Endothelial cell of umbilical vein (primary cell): ENCODE measurements around the gene PARD6G. TPM values are rescaled to one million over a fixed set of nuclear protein-coding genes. Genes with fewer than 3 reads are reported as not detected.

Experiments used
- BruUV-seq: library from RNA; stranded (reverse); fragments of 400-500 nt; replicated peaks from 2 replicates; lab custom pipeline; 2021; lab: Mats Ljungman, UMichigan
- CTCF ChIA-PET: fragments of 300-600, 350-600 bp; sonication (Branson Sonifier 250); formaldehyde crosslinking; loops from one replicate; lab custom pipeline; 2021; ENCODE audit warnings: antibody characterized with exemption, inconsistent platforms; lab: Charles Lee
- POLR2A ChIA-PET: fragments of 300-600, 350-600 bp; sonication (Branson Sonifier 250); formaldehyde crosslinking; loops from one replicate; lab custom pipeline; 2021; ENCODE audit warnings: antibody characterized with exemption, inconsistent platforms; lab: Charles Lee
- DNase-seq: peaks from one replicate; pipeline ENCODE4 v3.0.0-alpha.2; 2011; ENCODE audit warnings: low read depth, low spot score
- FAIRE-seq: peaks from 2 replicates; lab custom pipeline; 2011; peaks lifted over from hg19 to GRCh38; lab: Jason Lieb, UNC
- H2AFZ ChIP-seq: 2 replicates; pipeline ENCODE4 v1.6.0; 2012; ENCODE audit warnings: low read depth, low read length, control low read depth, inconsistent platforms
- H3K27ac ChIP-seq: 2 replicates; pipeline ENCODE4 v1.5.1; 2011; ENCODE audit warnings: low read depth, mild to moderate bottlenecking, control low read depth, low read length, moderate library complexity; ENCODE audit not compliant: insufficient read depth
- H3K27me3 ChIP-seq, 2 experiments: 2 replicates each; pipeline versions ENCODE4 v1.6.0 to v1.6.1; 2011; ENCODE audit warnings: low read length in 2 of 2, mixed read lengths in 1 of 2; ENCODE audit not compliant: control insufficient read depth in 2 of 2, insufficient read depth in 2 of 2
- H3K36me3 ChIP-seq, 2 experiments: 2 replicates in 1 of 2; 3 replicates in 1 of 2; pipeline ENCODE4 v1.5.1; 2011; ENCODE audit warnings: low read length in 2 of 2, mild to moderate bottlenecking in 1 of 2, moderate library complexity in 1 of 2; ENCODE audit not compliant: control insufficient read depth in 2 of 2, insufficient read depth in 2 of 2; ENCODE audit errors: extremely low read depth in 1 of 2
- H3K4me1 ChIP-seq: 3 replicates; pipeline ENCODE4 v1.5.1; 2011; ENCODE audit warnings: mild to moderate bottlenecking, low read length; ENCODE audit not compliant: control insufficient read depth, insufficient read depth; ENCODE audit errors: extremely low read depth
- H3K4me2 ChIP-seq: 2 replicates; pipeline ENCODE4 v1.6.1; 2011; ENCODE audit warnings: low read length, control low read depth, mixed read lengths; ENCODE audit not compliant: insufficient read depth
- H3K4me3 ChIP-seq, 3 experiments: fragments of 200-600 bp in 1 of 3; sonication (generic), shearing (Covaris generic) in 1 of 3; replicated peaks in 1 of 3; 2 replicates each; pipeline ENCODE4 v1.5.1; 2011 to 2016; ENCODE audit warnings: control low read depth in 3 of 3, low read length in 3 of 3, mild to moderate bottlenecking in 2 of 3, inconsistent platforms in 1 of 3, low read depth in 1 of 3, moderate library complexity in 1 of 3; ENCODE audit not compliant: insufficient read depth in 1 of 3
- H3K79me2 ChIP-seq: 2 replicates; pipeline ENCODE4 v1.6.0; 2012; ENCODE audit warnings: low read length, inconsistent platforms; ENCODE audit not compliant: control insufficient read depth, insufficient read depth
- H3K9ac ChIP-seq: replicated peaks from 2 replicates; pipeline ENCODE3; 2011; ENCODE audit warnings: low read length, control low read depth; ENCODE audit not compliant: insufficient read depth; ENCODE audit errors: extremely low read depth
- H3K9me1 ChIP-seq: replicated peaks from 3 replicates; pipeline ENCODE4 v1.6.0; 2011; ENCODE audit warnings: mild to moderate bottlenecking, low read length; ENCODE audit not compliant: control insufficient read depth, insufficient read depth; ENCODE audit errors: extremely low read depth
- H3K9me3 ChIP-seq: replicated peaks from 2 replicates; pipeline ENCODE4 v1.5.1; 2012; ENCODE audit warnings: low read length, inconsistent platforms; ENCODE audit not compliant: control insufficient read depth, insufficient read depth
- H4K20me1 ChIP-seq: replicated peaks from 2 replicates; pipeline ENCODE3; 2011; ENCODE audit warnings: mild to moderate bottlenecking, low read length; ENCODE audit not compliant: control insufficient read depth, insufficient read depth; ENCODE audit errors: extremely low read depth
- CTCF ChIP-seq, 2 donors: IDR thresholded peaks; 1 replicate in 1 of 2; 2 replicates in 1 of 2; pipeline ENCODE4 v1.5.1; 2011; ENCODE audit warnings: low read length in 2 of 2, mild to moderate bottlenecking in 2 of 2, moderate library complexity in 2 of 2, control low read depth in 1 of 2, inconsistent platforms in 1 of 2, low read depth in 1 of 2; ENCODE audit not compliant: insufficient read depth in 1 of 2; ENCODE audit errors: extremely low read depth in 1 of 2
- EZH2 ChIP-seq: IDR thresholded peaks from 2 replicates; pipeline ENCODE4 v1.6.1; 2012; ENCODE audit warnings: borderline replicate concordance, low read depth, mild to moderate bottlenecking, moderate library complexity, low read length, inconsistent platforms; ENCODE audit not compliant: severe bottlenecking
- FOS ChIP-seq: IDR thresholded peaks from 2 replicates; pipeline ENCODE4 v1.6.1; 2011; ENCODE audit warnings: mild to moderate bottlenecking, low read length, moderate library complexity, borderline replicate concordance; ENCODE audit not compliant: insufficient read depth
- GATA2 ChIP-seq: IDR thresholded peaks from 2 replicates; pipeline ENCODE4 v1.7.0; 2011; ENCODE audit warnings: low read depth, mild to moderate bottlenecking, moderate library complexity, mixed read lengths, low read length; ENCODE audit not compliant: insufficient read length, insufficient read depth
- JUN ChIP-seq: IDR thresholded peaks from 2 replicates; pipeline ENCODE4 v1.6.1; 2011; ENCODE audit warnings: borderline replicate concordance, low read depth; ENCODE audit not compliant: insufficient read length, insufficient read depth
- MAX ChIP-seq: IDR thresholded peaks from 2 replicates; pipeline ENCODE4 v1.6.1; 2011; ENCODE audit not compliant: insufficient read depth, insufficient read length
- MYC ChIP-seq: IDR thresholded peaks from one replicate; pipeline ENCODE4 v1.6.1; 2011; ENCODE audit warnings: mild to moderate bottlenecking, low read depth, low read length
- POLR2A ChIP-seq: IDR thresholded peaks from 2 replicates; pipeline ENCODE4 v1.6.1; 2012; ENCODE audit warnings: low read depth, mild to moderate bottlenecking, control low read depth, low read length
- POLR2AphosphoS5 ChIP-seq: IDR thresholded peaks from 2 replicates; pipeline ENCODE4 v1.6.1; 2012; ENCODE audit warnings: low read depth, mild to moderate bottlenecking, control low read depth, low read length, moderate library complexity; ENCODE audit not compliant: insufficient read depth
- dilution Hi-C: fragments of 300-500 bp; cut with MboI; formaldehyde crosslinking; loops from one replicate; pipeline ENCODE4 v1.15.0; 2019; ENCODE audit warnings: low sequenced_read_pairs; ENCODE audit not compliant: extremely low pct_ligation_motif_present
- intact Hi-C: fragments of 100-400 bp; cut with micrococcal nuclease; formaldehyde crosslinking; loops from one replicate; pipeline ENCODE4 v1.10.0; 2022
- polyA plus RNA-seq, 4 experiments: library from polyadenylated mRNA; depleted of rRNA in 3 of 4; stranded (reverse) in 3 of 4; unstranded in 1 of 4; fragments of >200 nt; gene quantifications; 2 replicates each; pipeline versions ENCODE4 v1.2.1 to v1.2.3, GENCODE V29; 2011 to 2012; ENCODE audit warnings: missing spikeins in 1 of 4
- total RNA-seq: library from RNA; stranded (reverse); gene quantifications from 2 replicates; pipeline ENCODE4 v1.2.3, GENCODE V29; 2021

Gene PARD6G
- total and polyA plus RNA-seq, 2 donors (not counting 3 experiments of a cell fraction or from before 2014, with no cell fraction given), result 1.2 to 1.8 TPM

GRCh38 chr18:80229363-80229762 lies 18.0 kb downstream of the PARD6G start:
- dilution Hi-C loops, result no loop called here
- no peak for TF ChIP-seq MYC
- no peak for TF ChIP-seq GATA2
- no peak for TF ChIP-seq POLR2A
- TF ChIP-seq FOS, result no peak
- no peak for TF ChIP-seq CTCF (IDR thresholded peaks at IDR 0.05; ENCODE audit: extremely low read depth in 1 of 2, insufficient read depth in 1 of 2, low read depth in 1 of 2, low read length in 2 of 2)
- TF ChIP-seq JUN, result no peak
- TF ChIP-seq POLR2AphosphoS5, result no peak
- TF ChIP-seq EZH2, result no peak
- no peak for TF ChIP-seq MAX

More at GRCh38 chr18:80229363-80229762, 18.0 kb downstream of the PARD6G start:
- FAIRE-seq (no peak), DNase-seq (no peak)
- no TSS peak for BruUV-seq
- no peaks in the 10 kb centered on the region for H3K9me3 ChIP-seq
- H3K27me3 ChIP-seq, result no peaks in the 10 kb centered on the region
- no peak overlapping the region for H3K4me3 ChIP-seq
- intact Hi-C loops, result no loop called here
- no peaks in the 10 kb centered on the region for H4K20me1 ChIP-seq
- H3K4me1 ChIP-seq, result no peaks in the 10 kb centered on the region
- no peaks in the 10 kb centered on the region for H3K79me2 ChIP-seq
- POLR2A ChIA-PET, result no interaction called here
- H3K27ac ChIP-seq, result no peak overlapping the region
- no peaks in the 10 kb centered on the region for H3K36me3 ChIP-seq
- CTCF ChIA-PET, result no interaction called here
- H3K4me2 ChIP-seq, result no peak overlapping the region
- H2AFZ ChIP-seq, result no peak overlapping the region
- H3K9ac ChIP-seq, result no peak overlapping the region
- H3K9me1 ChIP-seq, result no peaks in the 10 kb centered on the region
